Testis (tissue), 2 donors: Measurements from ENCODE around the gene TM2D1.

ENCODE experiments used
- CTCF ChIP-seq, 3 experiments: fragments of 450-650 bp in 2 of 3; fragments of 200-600 bp in 1 of 3; sonication (generic) in 1 of 3; IDR thresholded peaks; one replicate each; pipeline ENCODE4 v1.5.1; 2016 to 2019; ENCODE audit warnings: antibody characterized with exemption in 3 of 3, mild to moderate bottlenecking in 2 of 3, moderate library complexity in 1 of 3
- POLR2A ChIP-seq: fragments of 450-650 bp; IDR thresholded peaks from one replicate; pipeline ENCODE4 v1.6.1; 2017; ENCODE audit warnings: antibody characterized with exemption, mild to moderate bottlenecking, moderate library complexity

- TF ChIP-seq POLR2A (no peak), CTCF (IDR thresholded peaks at IDR 0.05) (no peak)
Measured at GRCh38 chr1:61724506-61724812, 482 bp downstream of the TM2D1 start.
